ENCODE measurements around the gene RAC3. TPM values are rescaled to one million over a fixed set of nuclear protein-coding genes. Genes with fewer than 3 reads are reported as not detected.

Gene RAC3
- total RNA-seq, 2 experiments from 2014 or later = 15.1 to 24.4 TPM

GRCh38 chr17:82003411-82004381 is 27.8 kb upstream of the RAC3 start:
- BruUV-seq (replicated peaks) = no TSS peak
- Histone ChIP-seq H3K4me3 (ENCODE audit: low read depth, low read length, poor library complexity, severe bottlenecking) (no peak overlapping the region), H3K9me2 (ENCODE audit: insufficient read depth, low read length) (no peaks in the 10 kb centered on the region), H3K79me2 (ENCODE audit: insufficient read depth, low read depth, low read length) (no peaks in the 10 kb centered on the region), H3K27ac (ENCODE audit: low read depth, low read length, poor library complexity, severe bottlenecking) (no peak overlapping the region), H3K9me3 (ENCODE audit: low read length) (no peaks in the 10 kb centered on the region), H3K4me1 (ENCODE audit: insufficient read depth, low read length, poor library complexity, severe bottlenecking) (no peaks in the 10 kb centered on the region), H3K4me2 (ENCODE audit: low read length) (no peak overlapping the region), H4K20me1 (ENCODE audit: insufficient read depth, low read length) (no peaks in the 10 kb centered on the region), H2AFZ (ENCODE audit: low read length) (no peak overlapping the region), H3K36me3 (ENCODE audit: insufficient read depth, low read length) (no peaks in the 10 kb centered on the region)
- TF ChIP-seq, protein P1, sequence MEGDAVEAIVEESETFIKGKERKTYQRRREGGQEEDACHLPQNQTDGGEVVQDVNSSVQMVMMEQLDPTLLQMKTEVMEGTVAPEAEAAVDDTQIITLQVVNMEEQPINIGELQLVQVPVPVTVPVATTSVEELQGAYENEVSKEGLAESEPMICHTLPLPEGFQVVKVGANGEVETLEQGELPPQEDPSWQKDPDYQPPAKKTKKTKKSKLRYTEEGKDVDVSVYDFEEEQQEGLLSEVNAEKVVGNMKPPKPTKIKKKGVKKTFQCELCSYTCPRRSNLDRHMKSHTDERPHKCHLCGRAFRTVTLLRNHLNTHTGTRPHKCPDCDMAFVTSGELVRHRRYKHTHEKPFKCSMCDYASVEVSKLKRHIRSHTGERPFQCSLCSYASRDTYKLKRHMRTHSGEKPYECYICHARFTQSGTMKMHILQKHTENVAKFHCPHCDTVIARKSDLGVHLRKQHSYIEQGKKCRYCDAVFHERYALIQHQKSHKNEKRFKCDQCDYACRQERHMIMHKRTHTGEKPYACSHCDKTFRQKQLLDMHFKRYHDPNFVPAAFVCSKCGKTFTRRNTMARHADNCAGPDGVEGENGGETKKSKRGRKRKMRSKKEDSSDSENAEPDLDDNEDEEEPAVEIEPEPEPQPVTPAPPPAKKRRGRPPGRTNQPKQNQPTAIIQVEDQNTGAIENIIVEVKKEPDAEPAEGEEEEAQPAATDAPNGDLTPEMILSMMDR (conservative IDR thresholded peaks at IDR 0.05; ENCODE audit: low read length) = no peak
- TF ChIP-seq EZH2phosphoT487 (IDR thresholded peaks at IDR 0.05; ENCODE audit: borderline replicate concordance, low read depth, low read length) = no peak
- no peak for DNase-seq (ENCODE audit: low spot score)
- POLR2A ChIA-PET = interaction anchor here (0.6 kb wide), 2 partner anchors 54 to 61 kb away, joined by 3 to 4 read pairs; no protein-coding TSS in a partner anchor
- intact Hi-C loops (cut with micrococcal nuclease; ENCODE audit: unreplicated experiment) = no loop called here
- CTCF ChIA-PET (ENCODE audit: unreplicated experiment) = interaction anchor here (0.6 kb wide), 1 partner anchor 8 kb away, joined by 4 read pairs; no protein-coding TSS in a partner anchor

GRCh38 chr17:82004517-82005455 is 26.7 kb upstream of the RAC3 start:
- CTCF ChIA-PET (ENCODE audit: unreplicated experiment) = interaction anchor here (0.6 kb wide), 1 partner anchor 9 kb away, joined by 4 read pairs; no protein-coding TSS in a partner anchor
- Histone ChIP-seq H3K4me2 (ENCODE audit: low read length) (no peak overlapping the region), H3K4me3 (ENCODE audit: low read depth, low read length, poor library complexity, severe bottlenecking) (no peak overlapping the region), H2AFZ (ENCODE audit: low read length) (no peak overlapping the region), H3K27ac (ENCODE audit: low read depth, low read length, poor library complexity, severe bottlenecking) (no peak overlapping the region), H3K9me2 (ENCODE audit: insufficient read depth, low read length) (no peaks in the 10 kb centered on the region), H3K9me3 (ENCODE audit: low read length) (no peaks in the 10 kb centered on the region), H3K4me1 (ENCODE audit: insufficient read depth, low read length, poor library complexity, severe bottlenecking) (no peaks in the 10 kb centered on the region), H3K79me2 (ENCODE audit: insufficient read depth, low read depth, low read length) (no peaks in the 10 kb centered on the region), H4K20me1 (ENCODE audit: insufficient read depth, low read length) (no peaks in the 10 kb centered on the region), H3K36me3 (ENCODE audit: insufficient read depth, low read length) (no peaks in the 10 kb centered on the region)
- no TSS peak for BruUV-seq (replicated peaks)
- no peak for DNase-seq (ENCODE audit: low spot score)
- intact Hi-C loops (cut with micrococcal nuclease; ENCODE audit: unreplicated experiment) = no loop called here
- TF ChIP-seq, protein P1 (conservative IDR thresholded peaks at IDR 0.05; ENCODE audit: low read length) = no peak
- TF ChIP-seq EZH2phosphoT487 (IDR thresholded peaks at IDR 0.05; ENCODE audit: borderline replicate concordance, low read depth, low read length) = no peak
- POLR2A ChIA-PET = no interaction called here

Data from OCI-LY7 (cell line).